Testis (tissue), 2 donors: ENCODE results near the gene TMEM179B.

Source experiments
- CTCF ChIP-seq, 3 experiments: fragments of 450-650 bp in 2 of 3; fragments of 200-600 bp in 1 of 3; sonication (generic) in 1 of 3; IDR thresholded peaks; one replicate each; pipeline ENCODE4 v1.5.1; 2016 to 2019; ENCODE audit warnings: antibody characterized with exemption in 3 of 3, mild to moderate bottlenecking in 2 of 3, moderate library complexity in 1 of 3
- POLR2A ChIP-seq: fragments of 450-650 bp; IDR thresholded peaks from one replicate; pipeline ENCODE4 v1.6.1; 2017; ENCODE audit warnings: antibody characterized with exemption, mild to moderate bottlenecking, moderate library complexity

GRCh38 chr11:62816557-62816956 is 29.4 kb downstream of the TMEM179B start:
- TF ChIP-seq CTCF (IDR thresholded peaks at IDR 0.05) (no peak), POLR2A (no peak)
